H9 (cell line): Measurements from ENCODE around the gene PROM1. TPM values are rescaled to one million over a fixed set of nuclear protein-coding genes. Genes with fewer than 3 reads are reported as not detected.

Experiments
- DNase-seq: peaks from one replicate; pipeline ENCODE4 v3.0.0-alpha.2; 2017
- H2AFZ ChIP-seq: one replicate; pipeline ENCODE4 v1.6.1; 2013; ENCODE audit warnings: mild to moderate bottlenecking, low read length, control low read depth, moderate library complexity
- H2AK5ac ChIP-seq: 2 replicates; pipeline ENCODE4 v1.6.1; 2013; ENCODE audit warnings: low read length, control low read depth, mixed read lengths; ENCODE audit not compliant: insufficient read length
- H2BK120ac ChIP-seq: one replicate; pipeline ENCODE4 v1.6.1; 2013; ENCODE audit warnings: low read depth, mild to moderate bottlenecking, low read length, control low read depth, inconsistent platforms; ENCODE audit not compliant: poor library complexity, severe bottlenecking
- H2BK12ac ChIP-seq: 2 replicates; pipeline ENCODE4 v1.6.1; 2013; ENCODE audit warnings: low read length, control low read depth, mixed read lengths, low read depth; ENCODE audit not compliant: insufficient read length
- H2BK15ac ChIP-seq: 2 replicates; pipeline ENCODE4 v1.6.1; 2013; ENCODE audit warnings: low read depth, low read length, control low read depth
- H2BK20ac ChIP-seq: one replicate; pipeline ENCODE4 v1.6.1; 2013; ENCODE audit warnings: low read depth, mild to moderate bottlenecking, low read length, control low read depth, inconsistent platforms; ENCODE audit not compliant: poor library complexity, severe bottlenecking
- H2BK5ac ChIP-seq: 2 replicates; pipeline ENCODE4 v1.6.1; 2013; ENCODE audit warnings: low read length, control low read depth, mixed read lengths; ENCODE audit not compliant: insufficient read length
- H3K14ac ChIP-seq: 2 replicates; pipeline ENCODE4 v1.6.1; 2013; ENCODE audit warnings: low read length, control low read depth; ENCODE audit not compliant: insufficient read depth
- H3K18ac ChIP-seq: 2 replicates; pipeline ENCODE4 v1.6.1; 2013; ENCODE audit warnings: low read depth, mild to moderate bottlenecking, mixed read lengths, low read length, control low read depth; ENCODE audit not compliant: insufficient read length
- H3K23ac ChIP-seq: 2 replicates; pipeline ENCODE4 v1.6.1; 2013; ENCODE audit warnings: low read length, control low read depth, mixed read lengths, low read depth; ENCODE audit not compliant: insufficient read length
- H3K23me2 ChIP-seq: 2 replicates; pipeline ENCODE4 v1.6.1; 2013; ENCODE audit warnings: low read depth, mild to moderate bottlenecking, mixed read lengths, low read length, control low read depth; ENCODE audit not compliant: insufficient read length, poor library complexity, severe bottlenecking
- H3K27ac ChIP-seq: 2 replicates; pipeline ENCODE4 v1.5.1; 2013; ENCODE audit warnings: low read length, control low read depth, mixed read lengths, low read depth; ENCODE audit not compliant: insufficient read length
- H3K27me3 ChIP-seq: 2 replicates; pipeline ENCODE4 v1.6.1; 2013; ENCODE audit warnings: low read length, control low read depth, inconsistent platforms; ENCODE audit not compliant: insufficient read depth
- H3K4ac ChIP-seq: 2 replicates; pipeline ENCODE4 v1.6.1; 2013; ENCODE audit warnings: low read depth, mild to moderate bottlenecking, control low read depth, inconsistent platforms, low read length, moderate library complexity
- H3K4me1 ChIP-seq: 2 replicates; pipeline ENCODE4 v1.6.1; 2013; ENCODE audit warnings: low read length, control low read depth, inconsistent platforms; ENCODE audit not compliant: insufficient read depth
- H3K4me2 ChIP-seq: 2 replicates; pipeline ENCODE4 v1.6.1; 2013; ENCODE audit warnings: low read length, control low read depth, mixed read lengths; ENCODE audit not compliant: insufficient read length, insufficient read depth
- H3K56ac ChIP-seq: 2 replicates; pipeline ENCODE4 v1.6.1; 2013; ENCODE audit warnings: low read depth, mild to moderate bottlenecking, mixed read lengths, low read length, control low read depth; ENCODE audit not compliant: insufficient read length
- H3K79me1 ChIP-seq: 2 replicates; pipeline ENCODE4 v1.6.1; 2013; ENCODE audit warnings: low read depth, mild to moderate bottlenecking, moderate library complexity, low read length, control low read depth, inconsistent platforms; ENCODE audit not compliant: insufficient read depth, poor library complexity, severe bottlenecking
- H3K79me2 ChIP-seq: 2 replicates; pipeline ENCODE4 v1.6.1; 2013; ENCODE audit warnings: low read length, control low read depth, inconsistent platforms; ENCODE audit not compliant: insufficient read depth
- H3K9ac ChIP-seq: 2 replicates; pipeline ENCODE4 v1.6.1; 2013; ENCODE audit warnings: low read length, control low read depth, mixed read lengths; ENCODE audit not compliant: insufficient read length; ENCODE audit errors: extremely low read depth
- H3K9me3 ChIP-seq: one replicate; pipeline ENCODE4 v1.6.1; 2013; ENCODE audit warnings: low read depth, low read length, inconsistent platforms; ENCODE audit not compliant: control insufficient read depth
- H3T11ph ChIP-seq: one replicate; pipeline ENCODE4 v1.6.1; 2013; ENCODE audit warnings: mild to moderate bottlenecking, low read length, control low read depth, inconsistent platforms
- H4K20me1 ChIP-seq: one replicate; pipeline ENCODE4 v1.6.1; 2013; ENCODE audit not compliant: control insufficient read depth, insufficient read length, insufficient read depth
- H4K5ac ChIP-seq: 2 replicates; pipeline ENCODE4 v1.6.1; 2013; ENCODE audit warnings: low read depth, mild to moderate bottlenecking, mixed read lengths, low read length, control low read depth; ENCODE audit not compliant: insufficient read length
- H4K8ac ChIP-seq: replicated peaks from 2 replicates; pipeline ENCODE4 v1.6.1; 2013; ENCODE audit warnings: low read length, control low read depth, mixed read lengths, low read depth; ENCODE audit not compliant: insufficient read length
- H4K91ac ChIP-seq: 2 replicates; pipeline ENCODE4 v1.6.1; 2013; ENCODE audit warnings: low read depth, mild to moderate bottlenecking, moderate library complexity, mixed read lengths, low read length, control low read depth; ENCODE audit not compliant: insufficient read length
- H3K27ac Mint-ChIP-seq, 3 experiments: 2 replicates in 2 of 3; 3 replicates in 1 of 3; pipeline ENCODE4 v1.8.0; 2020 to 2021; ENCODE audit warnings: mixed read lengths in 3 of 3, mild to moderate bottlenecking in 1 of 3, moderate library complexity in 1 of 3
- H3K27me3 Mint-ChIP-seq: 2 replicates; pipeline ENCODE4 v1.8.0; 2021; ENCODE audit warnings: low read depth, mild to moderate bottlenecking, moderate library complexity, mixed read lengths
- H3K36me3 Mint-ChIP-seq, 3 experiments: 2 replicates in 2 of 3; 3 replicates in 1 of 3; pipeline ENCODE4 v1.8.0; 2020 to 2021; ENCODE audit warnings: low read depth in 3 of 3, mixed read lengths in 3 of 3; ENCODE audit not compliant: insufficient read depth in 1 of 3
- H3K4me1 Mint-ChIP-seq, 2 experiments: 2 replicates each; pipeline ENCODE4 v1.8.0; 2020; ENCODE audit warnings: mixed read lengths in 2 of 2
- H3K4me3 Mint-ChIP-seq, 2 experiments: 2 replicates in 1 of 2; 3 replicates in 1 of 2; pipeline ENCODE4 v1.8.0; 2020 to 2021; ENCODE audit warnings: mild to moderate bottlenecking in 2 of 2, mixed read lengths in 2 of 2, moderate library complexity in 1 of 2
- H3K9me3 Mint-ChIP-seq, 2 experiments: 2 replicates in 1 of 2; 3 replicates in 1 of 2; pipeline ENCODE4 v1.8.0; 2020; ENCODE audit warnings: mild to moderate bottlenecking in 2 of 2, mixed read lengths in 2 of 2, moderate library complexity in 1 of 2
- CTCF ChIP-seq: fragments of 200-600 bp; sonication (generic); conservative IDR thresholded peaks from 3 replicates; pipeline ENCODE4 v1.8.0; 2021; ENCODE audit warnings: antibody characterized with exemption, mild to moderate bottlenecking
- WGBS: extraction: QIAGEN DNeasy Blood & Tissue Kit; methylation state at CpG from one replicate; pipeline ENCODE4 v1.1.7; 2013; ENCODE audit warnings: missing lambda C conversion rate, low lambda C conversion rate, mixed read lengths; ENCODE audit not compliant: insufficient read length; ENCODE audit errors: extremely low coverage; 5-methylcytosine and 5-hydroxymethylcytosine counted together
- total RNA-seq: library from RNA; stranded (reverse); gene quantifications from 2 replicates; pipeline ENCODE4 v1.2.1, GENCODE V29; 2021

Gene PROM1
- total RNA-seq, 1 experiment from 2014 or later = 98.3 TPM

- no CpG with 5 or more reads among the region's 2 CpGs for WGBS
- Histone ChIP-seq H3K27ac (no peak overlapping the region), H3K4ac (no peak overlapping the region), H3K27me3 (no peaks in the 10 kb centered on the region), H2BK5ac (no peak overlapping the region), H3K4me1 (no peaks in the 10 kb centered on the region; the same call in 1 of the 2 replicates), H3K9ac (no peak overlapping the region), H3K9me3 (no peaks in the 10 kb centered on the region), H2BK15ac (no peak overlapping the region), H4K20me1 (no peaks in the 10 kb centered on the region), H3K23me2 (no peaks in the 10 kb centered on the region), H3K23ac (no peak overlapping the region), H3K4me2 (no peak overlapping the region), H2AK5ac (no peak overlapping the region), H3T11ph (no peak overlapping the region), H3K79me1 (peaks cover 1% of the 10 kb centered on the region), H2BK12ac (no peak overlapping the region), H3K79me2 (peaks cover 1% of the 10 kb centered on the region; the same call in 1 of the 2 replicates), H2BK120ac (no peak overlapping the region), H4K5ac (no peak overlapping the region), H4K91ac (no peak overlapping the region), H3K14ac (no peak overlapping the region), H3K18ac (no peak overlapping the region), H2AFZ (no peak overlapping the region), H2BK20ac (no peak overlapping the region), H3K56ac (no peak overlapping the region), H4K8ac (no peak overlapping the region)
- no peak for DNase-seq
- H3K4me3 Mint-ChIP-seq = no peak overlapping the region
- H3K27ac Mint-ChIP-seq = peak overlapping the region in 1 of 3 experiments; percentile 1; a peak in 2 of 7 replicates
- H3K27me3 Mint-ChIP-seq = no peaks in the 10 kb centered on the region
- peaks cover 15 to 24% of the 10 kb centered on the region in 2 experiments for H3K4me1 Mint-ChIP-seq
- no peaks in the 10 kb centered on the region for H3K9me3 Mint-ChIP-seq
- peaks cover 1 to 20% (median 14%) of the 10 kb centered on the region in 3 experiments; a peak in 5 of 7 replicates for H3K36me3 Mint-ChIP-seq
- TF ChIP-seq CTCF = no peak
These were observed 32.7 kb downstream of the PROM1 start for GRCh38 chr4:16051132-16051531.
